IPS-NIHi11 (cell line): ENCODE results near the gene LHFPL2.

ENCODE experiments used
- DNase-seq: peaks from one replicate; pipeline ENCODE4 v3.0.0; 2012; ENCODE audit warnings: mixed read lengths, low spot score

Gene LHFPL2

DNA sequence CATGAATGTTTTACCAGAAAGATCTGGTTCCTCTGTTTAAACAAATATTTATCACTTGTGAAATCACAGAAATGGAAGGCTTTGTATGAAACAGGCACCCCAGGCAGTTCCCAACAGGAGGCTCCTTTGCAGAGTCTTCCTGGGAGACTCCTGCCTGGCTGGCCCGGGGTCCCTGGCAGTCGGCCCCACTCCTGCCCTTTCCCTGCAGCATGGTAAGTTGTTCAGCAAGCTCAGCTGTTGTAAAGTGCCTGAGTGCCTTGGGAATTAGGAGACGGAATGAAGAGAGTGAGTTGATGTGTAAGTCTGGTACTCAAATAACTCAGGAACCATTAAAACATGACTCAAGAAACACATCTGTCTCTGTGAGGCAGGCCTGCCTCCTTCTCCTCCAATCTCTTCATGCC, 17.5 kb upstream of the LHFPL2 start:
- no peak for DNase-seq

DNA sequence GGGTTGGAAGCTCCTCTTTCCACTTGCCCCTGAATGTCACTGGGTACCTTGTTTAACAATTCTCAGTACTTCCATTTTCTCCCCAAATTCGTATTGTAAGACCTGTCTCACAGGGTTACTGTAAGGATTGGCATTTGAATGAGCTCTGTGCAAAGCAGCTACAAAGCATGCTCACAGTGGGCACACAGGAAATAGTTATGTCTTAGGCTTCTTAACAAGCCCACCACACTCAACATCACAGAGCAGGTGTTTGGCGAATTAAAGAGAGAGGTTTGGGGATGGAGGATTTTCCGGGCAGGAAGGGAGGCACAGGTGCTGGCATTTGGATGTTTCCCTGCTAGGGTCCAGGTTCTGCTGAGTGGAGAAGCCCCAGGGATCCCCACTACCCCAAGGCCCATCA, 17.0 kb upstream of the LHFPL2 start:
- DNase-seq = no peak

DNA sequence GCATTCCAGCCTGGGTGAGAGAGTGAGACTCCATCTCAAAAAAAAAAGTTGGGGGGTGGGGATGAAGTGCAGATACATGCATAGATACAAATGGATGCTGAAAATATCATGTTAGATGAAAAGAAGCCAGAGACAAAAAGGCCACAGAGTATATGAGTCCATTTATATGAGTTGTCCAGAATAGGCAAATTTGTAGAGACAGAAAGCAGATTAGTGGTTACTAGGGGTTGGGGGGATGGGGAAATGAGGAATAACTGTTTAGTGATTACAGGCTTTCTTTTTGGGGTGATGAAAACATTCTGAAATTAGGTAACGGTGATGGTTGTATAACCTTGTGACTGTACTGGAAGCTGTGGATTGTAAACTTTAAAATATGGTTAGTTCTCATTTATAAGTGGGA, 13.8 kb upstream of the LHFPL2 start:
- no peak for DNase-seq

DNA sequence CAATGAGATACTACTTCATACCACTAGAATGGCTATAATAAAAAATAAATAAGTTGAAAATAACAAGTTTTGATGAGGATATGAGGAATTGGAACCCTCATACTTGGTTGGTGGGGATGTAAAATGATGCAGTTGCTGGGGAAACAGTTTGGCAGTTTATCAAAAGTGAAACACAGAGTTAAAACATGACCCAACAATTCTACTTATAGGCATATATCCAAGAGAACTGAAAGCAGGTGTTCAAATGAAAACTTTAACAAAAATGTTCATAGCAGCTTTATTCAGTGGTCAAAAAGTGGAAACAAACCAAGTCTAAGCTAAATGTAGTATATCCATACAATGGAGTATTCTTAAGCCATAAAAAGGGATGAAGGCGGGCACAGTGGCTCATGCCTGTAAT, 13.1 kb upstream of the LHFPL2 start:
- no peak for DNase-seq

DNA sequence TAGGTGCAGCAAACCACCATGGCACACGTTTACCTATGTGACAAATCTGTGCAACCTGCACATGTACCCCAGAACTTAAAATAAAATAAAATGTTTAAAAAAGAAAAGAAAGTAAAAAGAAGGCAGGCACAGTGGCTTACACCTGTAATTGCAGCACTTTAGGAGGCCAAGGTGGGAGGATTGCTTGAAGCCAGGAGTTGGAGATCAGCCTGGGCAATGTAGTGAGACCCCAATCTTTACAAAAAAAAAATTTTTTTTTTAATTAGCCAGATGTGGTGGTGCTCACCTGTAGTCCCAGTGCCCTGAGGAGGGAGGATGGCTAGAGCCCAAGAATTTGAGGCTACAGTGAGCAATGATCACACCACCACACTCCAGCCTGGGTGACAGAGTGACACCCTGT, 12.5 kb upstream of the LHFPL2 start:
- no peak for DNase-seq

DNA sequence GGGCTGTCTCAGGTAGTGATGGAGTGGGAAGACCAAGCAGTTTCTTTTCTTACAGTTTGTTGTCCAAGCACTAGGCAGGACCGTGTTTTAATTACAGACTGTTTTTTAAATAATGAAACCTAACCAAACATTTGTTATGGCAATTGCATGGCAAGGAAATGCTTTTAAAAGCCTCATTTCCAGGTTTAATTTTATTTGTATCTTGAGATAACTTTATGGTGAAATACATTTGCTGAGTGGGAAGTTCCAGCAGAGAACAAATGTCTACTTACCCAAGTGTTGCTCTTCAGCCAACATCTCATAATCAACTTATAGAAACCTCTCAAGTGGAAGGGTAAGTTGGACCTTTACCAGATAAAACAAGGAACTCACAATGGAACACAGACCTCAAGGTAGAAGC, 11.8 kb upstream of the LHFPL2 start:
- no peak for DNase-seq

DNA sequence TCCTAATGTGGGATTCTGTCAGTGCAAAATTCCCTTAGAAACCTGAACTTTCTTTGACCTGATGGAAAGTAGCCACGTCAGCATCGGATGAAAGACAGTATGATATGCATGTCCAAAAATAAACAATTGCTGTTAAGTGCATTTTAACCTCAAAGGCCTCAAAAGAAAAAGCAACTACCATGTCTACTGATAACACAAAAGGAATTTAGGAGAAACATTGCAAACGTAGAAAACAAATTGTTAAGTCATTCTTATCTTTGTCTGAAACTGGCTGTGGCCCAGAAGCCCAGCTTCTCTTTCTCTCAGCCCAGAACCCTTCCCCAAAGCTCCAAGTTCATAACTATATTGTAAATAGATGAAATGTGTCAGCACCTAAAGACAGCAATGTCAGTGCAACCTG, 11.1 kb upstream of the LHFPL2 start:
- DNase-seq = no peak

DNA sequence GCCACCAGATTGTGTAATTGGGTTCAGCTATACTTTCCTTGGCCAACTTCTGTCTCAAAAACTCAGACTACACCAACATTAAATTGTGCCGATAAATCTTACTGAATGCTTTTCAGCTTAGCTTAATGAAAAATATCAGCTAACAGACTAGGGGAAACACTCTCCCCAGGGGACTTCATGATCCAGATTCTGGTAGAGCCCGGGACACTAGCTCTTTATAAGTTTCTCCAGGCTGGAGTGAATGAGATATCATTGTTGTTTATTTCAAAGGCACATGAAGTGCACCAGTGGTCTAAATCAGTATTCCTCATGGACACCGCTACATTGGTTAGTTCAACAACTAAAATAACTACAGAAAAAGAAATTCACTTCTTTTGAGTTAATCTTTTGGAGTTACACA, 10.5 kb upstream of the LHFPL2 start:
- DNase-seq = no peak

DNA sequence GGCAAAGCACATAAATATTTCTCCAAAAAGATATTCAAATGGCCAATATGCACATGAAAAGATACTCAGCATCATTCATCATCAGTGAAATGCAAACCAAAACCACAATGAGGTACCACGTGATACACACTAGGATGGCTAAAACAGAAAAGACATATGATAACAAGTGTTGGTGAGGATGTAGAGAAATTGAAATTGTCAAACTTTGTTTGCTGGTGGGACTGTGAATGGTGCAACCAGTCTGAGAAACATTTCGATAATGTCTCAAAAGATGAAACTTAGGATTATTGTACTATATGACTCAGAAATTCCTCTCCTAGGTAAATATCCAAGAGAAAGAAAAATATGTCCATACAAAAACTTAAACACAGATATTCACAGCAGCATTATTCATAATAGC, 8.6 kb upstream of the LHFPL2 start:
- no peak for DNase-seq

DNA sequence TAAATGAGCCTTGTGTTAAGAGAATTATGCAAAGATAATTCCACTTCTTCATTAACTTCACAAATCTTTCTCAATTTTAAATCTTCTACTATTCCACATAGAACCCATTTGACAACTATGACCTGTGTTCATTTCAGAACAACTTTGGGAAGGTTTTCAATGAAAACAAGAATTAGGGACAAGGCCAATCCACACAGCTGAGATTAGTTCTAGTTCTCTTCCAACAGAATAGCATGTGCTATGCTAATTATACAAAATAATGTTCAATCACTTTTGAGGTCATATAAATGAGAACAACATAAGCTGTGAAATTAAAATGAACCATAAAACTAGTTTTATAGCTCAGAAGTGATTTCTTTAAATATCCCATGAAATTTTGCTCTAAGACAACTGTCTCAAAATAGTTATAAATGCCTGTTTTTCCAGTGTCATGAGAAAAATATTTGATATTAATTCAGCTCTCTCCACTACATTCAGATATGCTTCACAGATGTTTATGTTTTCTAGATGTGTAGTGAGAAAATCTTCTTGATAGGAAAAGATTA, 7.2 kb upstream of the LHFPL2 start:
- DNase-seq = no peak

DNA sequence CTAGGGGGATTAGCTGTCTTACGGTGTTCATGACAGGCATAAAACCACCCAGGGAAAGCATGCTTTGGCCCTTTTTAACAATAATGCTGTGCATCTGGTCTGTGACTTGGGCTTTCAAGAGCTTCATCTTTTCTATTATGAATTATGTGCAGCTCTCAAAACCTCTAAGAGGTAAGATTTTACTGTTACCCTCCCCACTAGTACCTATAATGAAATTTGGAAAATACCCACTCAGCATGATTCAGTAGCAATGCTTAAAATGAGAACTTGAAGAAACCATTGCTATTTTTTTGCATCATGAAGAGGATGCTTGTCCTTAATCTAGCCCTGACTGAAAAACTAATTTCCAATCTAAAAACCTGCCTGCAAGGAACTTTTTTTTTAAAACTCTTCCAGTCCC, 5.8 kb upstream of the LHFPL2 start:
- DNase-seq = no peak

DNA sequence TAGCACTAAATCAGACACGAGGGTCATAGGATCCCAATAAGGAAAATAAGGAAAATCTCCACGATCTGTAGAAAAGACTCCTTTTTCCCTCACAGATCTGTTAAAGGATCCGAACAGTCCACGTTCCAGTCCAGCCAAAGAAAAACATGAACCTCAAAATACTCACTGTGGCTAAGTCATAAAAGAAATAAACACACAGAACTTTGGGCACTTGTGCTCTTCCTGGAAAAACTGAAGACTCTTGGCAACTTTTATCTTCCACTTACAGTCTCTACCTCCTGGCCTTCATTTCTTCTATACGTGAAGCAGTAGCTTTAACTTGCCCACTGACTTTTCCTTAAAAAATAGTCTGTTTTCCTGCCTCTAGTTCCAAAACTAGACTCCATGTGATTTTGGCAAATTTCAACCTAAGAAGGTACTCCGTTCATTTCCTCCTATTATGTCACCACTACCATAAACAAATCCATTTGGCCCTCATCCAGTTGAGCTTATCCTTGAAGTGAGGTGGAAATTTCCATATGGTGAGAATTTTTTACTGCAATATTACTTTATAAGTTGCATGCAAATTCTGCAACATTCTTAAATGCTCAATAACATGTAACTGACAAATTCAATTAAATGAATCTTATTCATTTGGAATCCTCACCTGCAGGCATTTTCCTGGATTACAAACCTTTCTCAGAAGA, 5.3 kb upstream of the LHFPL2 start:
- no peak for DNase-seq

DNA sequence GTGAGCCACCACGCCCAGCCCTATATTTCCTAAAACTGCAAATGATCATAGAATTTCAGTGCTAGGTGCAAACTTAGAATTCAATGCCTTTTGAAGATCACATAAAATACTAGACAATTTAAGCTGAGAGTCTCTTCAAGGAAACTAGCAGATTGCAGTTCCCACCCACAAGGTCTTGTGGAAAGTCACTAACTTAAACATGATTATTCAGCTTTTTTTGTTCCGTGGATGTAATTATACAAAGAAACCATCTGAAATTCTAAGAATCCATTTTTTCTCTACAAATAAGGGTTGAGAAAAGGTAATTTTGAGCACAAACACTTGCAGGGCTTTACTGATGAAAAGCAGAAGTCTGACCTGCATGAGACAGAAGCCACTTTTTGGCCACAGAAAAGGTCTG, 4.5 kb upstream of the LHFPL2 start:
- DNase-seq = no peak

DNA sequence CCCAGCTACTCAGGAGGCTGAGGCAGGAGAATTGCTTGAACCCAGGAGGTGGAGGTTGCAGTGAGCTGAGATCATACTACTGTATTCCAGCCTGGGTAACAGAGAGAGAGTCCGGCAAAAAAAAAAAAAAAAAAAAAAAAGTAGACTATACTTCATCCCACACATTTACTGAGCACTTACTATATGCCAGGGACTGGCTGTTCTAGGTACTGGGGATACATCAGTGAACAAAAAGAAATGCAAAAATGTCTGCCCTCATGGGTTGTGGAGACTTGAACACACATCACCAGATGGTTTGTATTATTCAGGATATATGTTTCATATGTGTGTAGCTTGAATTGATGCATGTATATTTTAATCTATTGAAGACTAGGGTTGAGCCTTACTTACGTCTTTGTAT, 2.9 kb upstream of the LHFPL2 start:
- no peak for DNase-seq

DNA sequence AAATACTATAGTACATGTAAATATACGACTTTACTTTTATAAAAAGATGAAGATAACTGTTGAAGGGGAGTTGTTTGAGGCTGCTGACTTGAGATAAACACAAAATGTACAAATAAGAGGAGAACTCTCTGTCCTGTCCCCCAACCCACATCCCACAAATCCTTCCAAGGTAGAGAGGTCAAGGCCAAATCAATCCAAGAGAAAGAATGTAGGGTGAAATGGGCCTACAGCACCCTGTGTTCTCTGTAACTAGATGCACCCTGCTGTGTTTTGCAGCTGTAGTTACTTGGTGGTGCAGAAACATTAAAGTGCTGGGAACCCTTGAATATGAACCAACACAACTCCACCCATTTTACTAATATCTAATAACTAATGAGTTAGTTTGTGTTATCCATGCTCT, 2.0 kb upstream of the LHFPL2 start:
- DNase-seq = no peak

DNA sequence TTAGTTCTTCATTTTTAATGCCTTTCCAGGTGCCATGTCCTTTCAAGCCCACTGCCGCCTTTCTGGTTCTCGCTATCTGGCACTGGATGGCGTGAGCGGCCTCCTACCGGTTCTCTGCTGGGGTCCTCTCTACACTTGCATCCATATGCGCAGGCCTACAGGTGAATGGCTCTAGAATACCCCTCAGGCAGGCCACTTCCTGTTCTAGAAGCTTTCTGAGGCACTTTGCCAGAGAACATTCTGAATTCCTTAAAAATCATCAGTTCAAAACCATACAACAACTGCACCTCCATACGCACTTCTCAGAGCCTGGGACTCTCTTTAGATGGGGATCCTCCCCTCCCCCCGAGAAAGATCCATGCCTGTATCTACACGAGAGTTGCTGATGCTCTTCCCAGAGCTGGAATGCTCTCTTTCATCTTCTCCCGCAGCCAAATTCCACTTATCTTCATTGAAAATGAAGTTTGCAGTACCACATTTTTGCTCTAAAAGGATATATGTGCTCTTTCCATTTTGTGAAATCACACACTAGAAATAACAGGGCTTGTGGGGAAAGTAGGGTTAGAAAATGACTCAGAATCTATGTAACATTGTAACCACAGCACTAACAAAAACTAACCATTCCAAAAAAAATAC, 1.4 kb upstream of the LHFPL2 start:
- peak; percentile 34 for DNase-seq

DNA sequence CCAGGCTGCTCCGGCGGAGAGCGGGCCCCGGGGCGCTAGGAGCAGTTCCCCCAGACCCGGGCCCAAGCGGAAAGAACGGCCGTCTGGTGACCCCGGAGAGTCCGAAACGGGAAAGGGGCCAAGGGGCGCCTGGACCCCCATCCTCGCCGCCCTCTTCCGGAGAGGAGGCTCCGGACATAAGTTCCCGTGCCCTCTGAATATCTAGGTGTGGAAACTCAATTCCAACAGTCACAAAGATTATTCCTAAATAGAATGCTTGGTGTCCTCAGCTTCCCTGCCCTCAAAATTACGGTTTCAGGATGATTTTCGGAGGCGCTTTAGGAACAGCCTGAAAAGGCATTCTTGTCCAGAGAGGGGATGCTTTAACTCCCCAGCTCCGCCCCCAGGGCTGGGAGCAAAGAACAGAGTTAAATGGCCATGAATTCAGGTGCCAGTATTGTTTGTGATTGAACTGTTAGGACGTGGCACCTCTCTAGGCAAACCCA, 681 bp upstream of the LHFPL2 start:
- DNase-seq = no peak

DNA sequence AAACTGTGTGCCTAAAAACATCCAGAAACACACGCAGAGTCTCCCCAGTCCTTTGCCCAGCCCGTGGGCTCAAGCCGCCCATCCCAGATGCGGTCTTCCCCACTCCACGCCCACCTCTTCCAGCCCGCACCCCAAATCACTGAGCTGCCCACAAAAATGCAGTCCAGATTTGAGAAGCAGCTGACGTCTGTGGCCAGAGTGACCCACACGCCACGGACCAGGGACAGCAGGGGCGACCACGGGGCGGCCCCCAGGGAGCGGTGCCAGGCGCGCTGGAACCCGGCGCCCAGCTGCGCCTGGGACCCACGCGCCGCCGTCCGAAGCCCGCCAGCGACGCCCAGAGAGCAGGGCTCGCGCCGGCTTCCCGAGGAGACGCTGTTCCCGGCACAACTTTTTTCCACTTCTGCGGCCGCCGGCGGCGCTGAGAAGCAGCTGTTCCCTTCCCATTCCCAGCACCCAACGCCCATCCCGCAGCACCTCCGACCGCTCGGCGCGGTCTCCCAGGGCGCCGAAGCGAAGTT, 674 bp downstream of the LHFPL2 start:
- DNase-seq = no peak

DNA sequence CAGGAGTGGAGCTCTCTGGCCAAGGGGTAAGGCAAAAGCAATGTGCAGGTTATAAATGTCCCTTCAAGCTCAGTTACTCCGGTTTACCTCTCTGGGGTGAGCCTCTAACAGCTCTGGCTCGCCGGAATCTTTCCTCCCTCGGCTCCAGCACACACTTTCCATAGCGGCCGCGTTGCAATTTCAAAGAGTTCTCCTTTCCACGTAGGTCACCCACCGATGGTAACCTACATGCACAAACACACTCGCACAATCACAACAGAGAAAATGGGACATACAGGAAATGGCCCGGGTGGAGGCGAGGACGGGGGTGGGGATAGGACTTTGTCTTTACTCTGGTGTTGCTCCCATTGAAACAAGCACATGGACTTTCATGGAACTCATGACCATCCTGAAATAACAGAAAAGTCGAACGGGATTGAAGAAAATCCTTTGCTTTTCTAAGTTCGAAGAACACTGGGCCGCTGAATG, 1.2 kb downstream of the LHFPL2 start:
- DNase-seq = no peak

DNA sequence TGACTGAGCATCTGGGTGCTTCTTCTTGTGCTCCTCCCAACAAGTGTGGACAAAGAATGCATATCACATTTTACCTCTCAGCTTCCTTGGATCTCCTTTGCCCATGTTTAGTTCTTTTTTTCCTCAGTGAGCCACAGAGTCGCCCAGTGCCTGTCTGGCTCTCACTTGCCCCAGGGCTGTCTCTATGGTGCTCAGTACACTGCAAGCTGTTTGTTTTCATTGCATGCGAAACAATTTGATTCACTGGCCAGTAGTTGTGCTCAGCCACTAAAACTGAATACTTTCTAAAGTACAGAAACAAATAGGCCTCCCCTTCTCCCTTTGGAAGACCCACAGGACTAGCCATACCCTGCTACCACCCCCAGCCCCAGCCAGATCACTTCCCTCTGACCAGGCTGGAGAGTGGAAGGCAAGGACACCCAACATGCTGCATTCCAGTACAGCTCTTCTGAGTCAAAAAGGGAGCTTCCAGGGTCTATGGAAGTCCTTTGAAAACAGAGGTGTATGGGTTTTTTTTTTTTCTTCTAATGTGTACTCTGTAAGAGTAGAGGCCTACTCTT, 3.8 kb downstream of the LHFPL2 start:
- no peak for DNase-seq

DNA sequence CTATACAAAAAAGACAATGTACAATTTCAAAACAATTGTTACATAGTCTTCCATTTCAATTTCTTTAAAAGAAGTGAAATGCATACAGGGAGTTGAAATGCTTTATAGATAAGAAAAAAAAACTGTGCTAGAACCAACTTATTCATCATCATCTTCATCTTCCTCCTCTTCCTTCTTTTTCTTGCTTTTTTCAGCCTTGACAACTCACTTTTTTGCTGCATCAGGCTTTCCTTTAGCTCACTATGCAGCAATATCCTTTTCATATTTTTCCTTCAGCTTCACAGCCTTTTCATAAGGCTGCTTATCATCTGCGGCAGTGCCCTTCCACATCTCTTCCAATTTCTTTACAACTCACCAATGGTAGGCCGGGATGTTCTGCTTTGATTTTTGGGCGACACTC, 4.4 kb downstream of the LHFPL2 start:
- DNase-seq = no peak

DNA sequence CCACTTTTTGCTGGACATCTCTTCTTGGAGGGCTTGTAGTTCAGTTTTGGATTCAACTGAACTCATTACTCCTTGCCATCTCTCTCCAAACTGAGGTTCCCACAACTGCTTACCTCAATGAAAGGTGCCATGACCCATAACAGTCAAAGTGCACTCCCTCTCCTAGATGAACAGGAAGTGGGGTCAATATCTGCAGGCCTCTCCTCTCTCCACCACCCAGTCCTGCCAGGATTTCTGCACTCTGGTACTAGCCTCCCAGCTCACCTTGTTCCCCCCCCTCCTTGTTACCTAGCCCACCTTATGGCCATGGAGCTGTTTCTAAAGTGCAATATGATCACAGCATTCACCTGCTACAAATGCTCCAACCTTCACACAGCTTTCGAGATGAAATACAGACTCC, 5.9 kb downstream of the LHFPL2 start:
- no peak for DNase-seq
